ENCODE measurements around the gene RTBDN.

DNA sequence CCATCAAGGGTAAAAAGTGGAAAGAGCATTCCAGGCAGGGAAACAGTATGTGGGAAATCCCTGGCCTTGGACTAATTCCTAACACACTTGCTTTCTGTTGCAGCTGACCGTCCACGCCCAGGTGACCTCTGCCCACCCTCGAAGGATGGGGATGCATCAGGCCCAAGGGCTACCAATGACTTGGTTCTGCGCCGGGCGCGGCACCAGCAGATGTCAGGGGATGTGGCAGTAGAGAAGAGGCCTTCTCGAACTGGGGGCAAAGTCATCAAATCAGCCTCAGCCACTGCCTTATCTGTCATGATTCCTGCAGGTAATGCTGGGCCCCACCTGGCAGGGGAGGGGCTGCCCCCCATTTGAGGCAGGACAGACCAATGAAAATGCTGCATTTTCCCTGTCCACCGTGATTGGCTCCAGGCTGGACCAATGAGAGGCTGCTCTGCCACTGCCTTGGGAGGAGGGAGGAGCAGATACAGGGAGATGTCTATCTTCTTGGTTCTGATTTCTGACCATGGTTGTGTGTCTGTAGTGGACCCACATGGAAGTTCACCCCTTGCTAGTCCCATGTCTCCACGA is 34.2 kb upstream of the RTBDN start:
- TF ChIP-seq GATA2 (IDR thresholded peaks at IDR 0.05; ENCODE audit: low read depth, low read length), result no peak
- no peak for TF ChIP-seq GATA3 (IDR thresholded peaks at IDR 0.05; ENCODE audit: low read depth, low read length)

Measured in SH-SY5Y (cell line).